ENCODE measurements around the gene MTIF2. TPM values are rescaled to one million over a fixed set of nuclear protein-coding genes. Genes with fewer than 3 reads are reported as not detected.

Gene MTIF2
- total and polyA plus RNA-seq, 9 of the 15 experiments (the other 6 are each of a cell fraction or from before 2014, with no cell fraction given), result 58.7 to 143 (median 105) TPM

DNA sequence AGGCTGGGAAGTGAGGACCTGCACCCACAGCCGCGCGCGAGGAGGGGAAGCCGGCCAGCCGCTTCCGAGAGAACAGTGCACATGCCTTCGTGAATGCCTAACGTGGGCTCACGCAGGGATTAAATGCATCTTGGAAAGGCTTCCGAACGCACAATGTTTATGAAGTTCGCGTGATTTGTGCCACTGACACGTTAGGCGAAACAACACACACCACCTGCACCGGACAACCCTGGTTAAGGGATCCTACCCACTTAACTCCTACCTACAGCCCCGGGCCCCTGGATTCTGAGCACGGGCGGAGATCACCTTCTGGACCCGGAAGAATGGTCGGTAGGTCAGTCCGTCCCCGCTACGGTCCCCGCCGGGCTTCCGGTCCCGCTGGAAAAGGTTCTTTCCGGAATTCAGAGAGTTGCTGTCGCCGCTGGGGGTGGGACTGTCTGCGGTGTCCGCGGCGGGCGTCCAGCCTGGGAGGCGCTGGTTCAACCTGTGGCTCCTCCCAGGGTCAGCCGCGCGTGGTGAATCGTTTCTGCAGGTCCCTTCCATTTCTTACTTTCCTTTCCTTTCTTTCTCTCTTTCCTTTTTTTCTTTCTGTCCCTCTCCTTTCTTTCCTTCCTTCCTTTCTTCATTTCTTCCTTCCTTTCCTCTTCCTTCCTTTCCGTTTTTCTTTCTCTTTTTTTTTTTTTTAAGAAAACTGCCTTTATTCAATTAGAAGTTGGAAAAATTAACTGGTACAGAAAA, at the start of gene MTIF2 (continued):
- TF ChIP-seq YY1 (IDR thresholded peaks at IDR 0.05; ENCODE audit: borderline replicate concordance in 1 of 3, control insufficient read depth in 1 of 3, extremely low read depth in 1 of 3, insufficient read depth in 3 of 3, insufficient read length in 1 of 3, insufficient replicate concordance in 2 of 3, low read depth in 1 of 3, low read length in 2 of 3), result peak in 2 of 3 experiments; percentile 85 to 87
- TF ChIP-seq SMARCB1 (IDR thresholded peaks at IDR 0.05; ENCODE audit: insufficient read length, low read depth), result no peak
- TF ChIP-seq CBX1 (IDR thresholded peaks at IDR 0.05; ENCODE audit: low read depth), result peak; percentile 93
- TF ChIP-seq SP1 (CRISPR knock-in tag; IDR thresholded peaks at IDR 0.05), result peak; percentile 92
- TF ChIP-seq GTF2F1 (IDR thresholded peaks at IDR 0.05; ENCODE audit: low read depth, low read length), result 0 out of 2 replicates have a peak, but pooled peaks have one; percentile 55
- TF ChIP-seq, protein P1, sequence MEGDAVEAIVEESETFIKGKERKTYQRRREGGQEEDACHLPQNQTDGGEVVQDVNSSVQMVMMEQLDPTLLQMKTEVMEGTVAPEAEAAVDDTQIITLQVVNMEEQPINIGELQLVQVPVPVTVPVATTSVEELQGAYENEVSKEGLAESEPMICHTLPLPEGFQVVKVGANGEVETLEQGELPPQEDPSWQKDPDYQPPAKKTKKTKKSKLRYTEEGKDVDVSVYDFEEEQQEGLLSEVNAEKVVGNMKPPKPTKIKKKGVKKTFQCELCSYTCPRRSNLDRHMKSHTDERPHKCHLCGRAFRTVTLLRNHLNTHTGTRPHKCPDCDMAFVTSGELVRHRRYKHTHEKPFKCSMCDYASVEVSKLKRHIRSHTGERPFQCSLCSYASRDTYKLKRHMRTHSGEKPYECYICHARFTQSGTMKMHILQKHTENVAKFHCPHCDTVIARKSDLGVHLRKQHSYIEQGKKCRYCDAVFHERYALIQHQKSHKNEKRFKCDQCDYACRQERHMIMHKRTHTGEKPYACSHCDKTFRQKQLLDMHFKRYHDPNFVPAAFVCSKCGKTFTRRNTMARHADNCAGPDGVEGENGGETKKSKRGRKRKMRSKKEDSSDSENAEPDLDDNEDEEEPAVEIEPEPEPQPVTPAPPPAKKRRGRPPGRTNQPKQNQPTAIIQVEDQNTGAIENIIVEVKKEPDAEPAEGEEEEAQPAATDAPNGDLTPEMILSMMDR (IDR thresholded peaks at IDR 0.05 in 2 of 3, conservative IDR thresholded peaks at IDR 0.05 in 1 of 3; ENCODE audit: insufficient read depth in 2 of 3, low read depth in 1 of 3, low read length in 3 of 3), result peak; percentile 24 to 50 (median 36); a peak in 4 of 6 replicates
- TF ChIP-seq, protein P2, sequence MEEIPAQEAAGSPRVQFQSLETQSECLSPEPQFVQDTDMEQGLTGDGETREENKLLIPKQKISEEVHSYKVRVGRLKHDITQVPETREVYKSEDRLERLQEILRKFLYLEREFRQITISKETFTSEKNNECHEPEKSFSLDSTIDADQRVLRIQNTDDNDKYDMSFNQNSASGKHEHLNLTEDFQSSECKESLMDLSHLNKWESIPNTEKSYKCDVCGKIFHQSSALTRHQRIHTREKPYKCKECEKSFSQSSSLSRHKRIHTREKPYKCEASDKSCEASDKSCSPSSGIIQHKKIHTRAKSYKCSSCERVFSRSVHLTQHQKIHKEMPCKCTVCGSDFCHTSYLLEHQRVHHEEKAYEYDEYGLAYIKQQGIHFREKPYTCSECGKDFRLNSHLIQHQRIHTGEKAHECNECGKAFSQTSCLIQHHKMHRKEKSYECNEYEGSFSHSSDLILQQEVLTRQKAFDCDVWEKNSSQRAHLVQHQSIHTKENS (CRISPR knock-in tag; IDR thresholded peaks at IDR 0.05), result no peak
- TF ChIP-seq ETV1 (tag; conservative IDR thresholded peaks at IDR 0.05; ENCODE audit: low read depth), result peak; percentile 94
- TF ChIP-seq, protein P3, sequence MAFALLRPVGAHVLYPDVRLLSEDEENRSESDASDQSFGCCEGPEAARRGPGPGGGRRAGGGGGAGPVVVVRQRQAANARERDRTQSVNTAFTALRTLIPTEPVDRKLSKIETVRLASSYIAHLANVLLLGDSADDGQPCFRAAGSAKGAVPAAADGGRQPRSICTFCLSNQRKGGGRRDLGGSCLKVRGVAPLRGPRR (CRISPR knock-in tag; IDR thresholded peaks at IDR 0.05), result no peak
- TF ChIP-seq NFYB (IDR thresholded peaks at IDR 0.05; ENCODE audit: extremely low read depth, insufficient read length), result no peak
- TF ChIP-seq SMAD1 (IDR thresholded peaks at IDR 0.05; ENCODE audit: low read depth, low read length, partially characterized antibody), result peak; percentile 71
- 0 out of 2 replicates have a peak, but pooled peaks have one; percentile 54 for TF ChIP-seq RHOXF2B (CRISPR knock-in tag; conservative IDR thresholded peaks at IDR 0.05)
- peak; percentile 84 for TF ChIP-seq MTA1 (IDR thresholded peaks at IDR 0.05; ENCODE audit: borderline replicate concordance)
- no peak for TF ChIP-seq BRCA1 (IDR thresholded peaks at IDR 0.05)
- no peak for TF ChIP-seq BRCA1 (CRISPR knock-in tag; IDR thresholded peaks at IDR 0.05)
- TF ChIP-seq SRSF1 (IDR thresholded peaks at IDR 0.05; ENCODE audit: low read depth, low read length), result no peak
- peak; percentile 99 for TF ChIP-seq ESRRA (IDR thresholded peaks at IDR 0.05; ENCODE audit: borderline replicate concordance, low read depth)
- TF ChIP-seq RAD51 (IDR thresholded peaks at IDR 0.05; ENCODE audit: borderline replicate concordance, low read depth), result peak; percentile 23; the same call in 1 of the 2 replicates
- peak; percentile 100 for TF ChIP-seq GABPA (tag; conservative IDR thresholded peaks at IDR 0.05; ENCODE audit: low read depth)
- peak; percentile 61 for TF ChIP-seq NFIC (IDR thresholded peaks at IDR 0.05)
- TF ChIP-seq TARDBP (IDR thresholded peaks at IDR 0.05), result peak; percentile 76; the same call in 1 of the 2 replicates
- peak; percentile 96 for TF ChIP-seq SIN3B (IDR thresholded peaks at IDR 0.05; ENCODE audit: low read depth)
